CD4-positive, alpha-beta T cell treated with Interleukin-6 at 100 ng/mL for 8 hours (primary cell): ENCODE results near the gene WNK2.

Experiments used
- DNase-seq: peaks from one replicate; pipeline ENCODE4 v3.0.0-alpha.2; 2020; ENCODE audit warnings: mixed read lengths, low spot score

WNK2 gene

GRCh38 chr9:93218671-93219420 lies 34.9 kb downstream of the WNK2 start:
- no peak for DNase-seq

- no peak for DNase-seq
These were observed 35.8 kb downstream of the WNK2 start for GRCh38 chr9:93219692-93220091.

GRCh38 chr9:93220627-93221026 lies 36.7 kb downstream of the WNK2 start:
- no peak for DNase-seq

GRCh38 chr9:93221044-93221443 lies 37.1 kb downstream of the WNK2 start:
- no peak for DNase-seq

GRCh38 chr9:93222890-93223259 lies 38.9 kb downstream of the WNK2 start:
- no peak for DNase-seq

GRCh38 chr9:93223260-93224180 lies 39.6 kb downstream of the WNK2 start:
- no peak for DNase-seq

- no peak for DNase-seq
These were observed 40.7 kb downstream of the WNK2 start for GRCh38 chr9:93224591-93224990.

GRCh38 chr9:93225417-93225816 lies 41.5 kb downstream of the WNK2 start:
- no peak for DNase-seq

- no peak for DNase-seq
These were observed 42.0 kb downstream of the WNK2 start for GRCh38 chr9:93225892-93226291.

GRCh38 chr9:93226819-93227218 lies 42.9 kb downstream of the WNK2 start:
- no peak for DNase-seq

- DNase-seq: no peak
These were observed 44.1 kb downstream of the WNK2 start for GRCh38 chr9:93228030-93228429.

- DNase-seq: no peak
These were observed 44.5 kb downstream of the WNK2 start for GRCh38 chr9:93228453-93228852.

GRCh38 chr9:93229636-93230035 lies 45.7 kb downstream of the WNK2 start:
- no peak for DNase-seq

GRCh38 chr9:93230185-93230584 lies 46.2 kb downstream of the WNK2 start:
- DNase-seq: no peak

GRCh38 chr9:93230601-93231000 lies 46.7 kb downstream of the WNK2 start:
- DNase-seq: no peak

GRCh38 chr9:93231121-93231694 lies 47.3 kb downstream of the WNK2 start:
- no peak for DNase-seq

GRCh38 chr9:93231716-93232115 lies 47.8 kb downstream of the WNK2 start:
- no peak for DNase-seq

- DNase-seq: no peak
These were observed 48.5 kb downstream of the WNK2 start for GRCh38 chr9:93232388-93232960.

- no peak for DNase-seq
These were observed 49.1 kb downstream of the WNK2 start for GRCh38 chr9:93233033-93233432.

GRCh38 chr9:93234600-93234999 lies 50.7 kb downstream of the WNK2 start:
- no peak for DNase-seq

- DNase-seq: no peak
These were observed 51.5 kb downstream of the WNK2 start for GRCh38 chr9:93235300-93235960.
